ENCODE results near the gene IKZF2.

IKZF2 gene

GRCh38 chr2:213101692-213102460 is 49.5 kb downstream of the IKZF2 start:
- DNase-seq = no peak

GRCh38 chr2:213101109-213101508 is 50.3 kb downstream of the IKZF2 start:
- no peak for DNase-seq

GRCh38 chr2:213098612-213099011 is 52.8 kb downstream of the IKZF2 start:
- peak in 1 of 58 donors; percentile 1 for DNase-seq

- DNase-seq = no peak
These were observed 59.6 kb downstream of the IKZF2 start for GRCh38 chr2:213091765-213092164.

GRCh38 chr2:213090772-213091171 is 60.6 kb downstream of the IKZF2 start:
- no peak for DNase-seq

GRCh38 chr2:213089438-213089837 is 62.0 kb downstream of the IKZF2 start:
- DNase-seq = no peak

- no peak for DNase-seq
These were observed 64.4 kb downstream of the IKZF2 start for GRCh38 chr2:213087040-213087439.

- no peak for DNase-seq
These were observed 64.8 kb downstream of the IKZF2 start for GRCh38 chr2:213086571-213086970.

- no peak for DNase-seq
These were observed 65.4 kb downstream of the IKZF2 start for GRCh38 chr2:213086050-213086449.

GRCh38 chr2:213085538-213085937 is 65.9 kb downstream of the IKZF2 start:
- DNase-seq = no peak

- no peak for DNase-seq
These were observed 67.2 kb downstream of the IKZF2 start for GRCh38 chr2:213084261-213084660.

- DNase-seq = no peak
These were observed 70.3 kb downstream of the IKZF2 start for GRCh38 chr2:213080969-213081617.

GRCh38 chr2:213079756-213080155 is 71.7 kb downstream of the IKZF2 start:
- no peak for DNase-seq

- no peak for DNase-seq
These were observed 72.7 kb downstream of the IKZF2 start for GRCh38 chr2:213078686-213079085.

GRCh38 chr2:213069531-213069930 is 81.9 kb downstream of the IKZF2 start:
- DNase-seq = no peak

GRCh38 chr2:213068676-213069359 is 82.6 kb downstream of the IKZF2 start:
- DNase-seq = no peak

GRCh38 chr2:213067888-213068287 is 83.5 kb downstream of the IKZF2 start:
- DNase-seq = no peak

- DNase-seq = no peak
These were observed 85.0 kb downstream of the IKZF2 start for GRCh38 chr2:213066443-213066743.

- DNase-seq = peak in 1 of 58 donors; percentile 0
These were observed 85.6 kb downstream of the IKZF2 start for GRCh38 chr2:213065583-213066442.

GRCh38 chr2:213064099-213064498 is 87.3 kb downstream of the IKZF2 start:
- DNase-seq = no peak

GRCh38 chr2:213057977-213058376 is 93.4 kb downstream of the IKZF2 start:
- no peak for DNase-seq

- no peak for DNase-seq
These were observed 105.0 kb downstream of the IKZF2 start for GRCh38 chr2:213046431-213046830.
